Kidney glomerular epithelial cell (primary cell): ENCODE results near the gene ZCCHC14.

Experiments
- DNase-seq: peaks from one replicate; lab custom pipeline; 2025; lab: John Stamatoyannopoulos, UW

The ZCCHC14 gene

DNA sequence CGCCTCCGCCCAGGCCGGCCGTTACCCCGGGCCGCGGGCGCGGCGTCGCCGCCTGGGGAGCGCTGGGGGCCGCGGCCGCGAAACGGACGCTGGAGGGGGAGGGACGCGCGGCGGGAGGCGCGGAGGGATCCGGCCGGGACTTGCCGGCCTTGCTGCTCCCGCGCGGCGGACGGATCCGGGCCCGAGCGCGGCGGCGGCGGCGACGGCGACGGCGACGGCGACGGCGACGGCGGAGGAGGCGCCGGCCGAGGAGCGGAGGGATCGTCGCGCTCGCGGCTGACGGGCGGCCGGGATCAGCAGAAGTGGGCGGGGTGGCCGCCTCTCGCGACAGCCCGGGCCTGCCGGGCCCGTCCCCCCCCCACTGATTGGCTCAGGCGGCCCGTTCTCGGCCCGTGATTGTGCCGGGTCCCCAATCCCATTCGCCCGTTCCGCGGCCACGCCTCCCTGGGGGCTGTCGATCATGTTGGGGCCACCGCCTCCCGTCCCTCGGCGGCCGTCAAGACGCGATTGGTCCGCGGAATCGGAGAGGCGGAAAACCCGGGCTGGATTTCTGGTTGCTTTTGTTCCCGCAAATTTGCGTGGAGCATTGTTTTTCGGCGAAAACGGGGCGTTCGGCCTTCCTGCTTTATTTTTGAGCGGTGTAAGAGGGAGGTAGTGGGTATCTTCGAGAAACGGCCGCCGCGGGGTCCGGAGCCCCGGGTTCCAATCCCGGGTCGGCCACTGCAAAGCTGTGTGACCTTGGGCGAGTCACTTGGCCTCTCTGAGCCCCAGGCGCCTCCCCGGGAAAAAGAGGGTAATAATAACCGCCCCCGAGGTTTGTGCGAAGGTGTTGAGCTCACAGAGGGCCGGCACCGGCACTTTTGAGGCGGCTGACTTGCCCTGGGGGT is at the start of gene ZCCHC14:
TSS of gene ZCCHC14 (minus strand) at position 304 of the 887 bp plus-strand sequence. CDS start 786 bp downstream, outside the sequence.
- peak; percentile 95 for DNase-seq

DNA sequence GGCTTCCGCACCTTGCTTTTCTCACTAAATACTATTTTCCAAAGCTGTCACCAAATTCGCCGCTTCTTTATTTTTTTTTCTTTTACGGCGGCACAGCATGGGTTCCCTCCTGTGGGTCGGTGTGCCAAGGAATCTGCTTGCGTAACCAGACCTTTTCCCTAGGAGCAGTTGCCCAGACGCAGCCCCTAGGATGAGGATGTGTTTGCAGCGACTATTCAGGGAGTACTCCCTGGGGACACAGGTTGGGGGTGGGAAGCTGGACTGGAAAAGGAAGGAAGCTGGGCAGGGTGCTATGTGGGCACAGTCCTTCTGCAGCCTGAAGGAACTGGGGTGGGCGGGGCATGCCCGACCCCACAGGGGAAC is 49.0 kb upstream of the ZCCHC14 start:
- no peak for DNase-seq

DNA sequence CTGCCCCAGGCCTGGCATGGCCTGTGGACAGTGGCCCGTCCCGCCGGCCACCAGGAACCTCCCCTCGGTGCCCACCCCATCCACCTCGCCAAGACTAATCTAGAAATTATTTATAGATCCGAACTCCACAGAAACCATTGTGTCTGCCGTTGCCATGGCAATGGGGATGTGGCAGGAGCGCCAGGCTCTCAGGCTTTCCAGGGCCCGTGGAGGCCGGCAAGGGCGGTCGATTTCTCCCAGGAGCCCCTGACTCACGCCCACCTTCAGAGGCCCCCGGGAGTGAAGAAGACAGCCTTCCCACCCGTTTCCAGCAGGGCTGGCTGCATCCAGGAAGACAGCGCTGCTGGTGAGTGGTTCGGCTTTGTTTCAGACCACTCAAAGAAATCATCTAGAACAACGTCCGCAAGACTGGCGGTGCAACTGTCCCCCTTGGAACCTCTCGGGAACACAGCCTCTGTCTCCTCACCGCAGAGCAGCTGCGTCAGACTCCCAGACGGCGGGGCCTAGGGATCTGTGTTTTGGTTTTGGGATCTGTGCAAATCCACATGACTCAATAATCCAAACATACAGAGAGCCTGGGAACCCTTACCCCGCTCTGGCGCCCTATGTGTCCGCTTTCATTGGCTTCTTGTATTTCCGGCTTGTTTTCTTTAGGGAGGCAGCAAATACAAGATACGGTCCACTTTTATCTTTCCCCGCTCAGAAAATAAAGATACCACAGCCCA is 48.5 kb upstream of the ZCCHC14 start:
- DNase-seq, result no peak

DNA sequence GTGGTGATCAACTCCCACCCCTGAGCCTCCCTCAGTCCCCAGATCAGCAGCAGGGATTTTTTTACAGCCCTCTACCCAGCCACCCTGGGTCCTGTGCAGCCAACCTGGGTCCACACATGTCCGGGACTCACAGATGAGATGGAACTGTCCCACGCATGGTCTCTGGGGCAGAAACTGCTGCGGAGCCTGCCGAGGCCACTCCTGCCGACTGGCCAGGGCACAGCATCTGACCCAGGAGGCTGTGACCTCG is 48.0 kb upstream of the ZCCHC14 start:
- DNase-seq, result no peak

DNA sequence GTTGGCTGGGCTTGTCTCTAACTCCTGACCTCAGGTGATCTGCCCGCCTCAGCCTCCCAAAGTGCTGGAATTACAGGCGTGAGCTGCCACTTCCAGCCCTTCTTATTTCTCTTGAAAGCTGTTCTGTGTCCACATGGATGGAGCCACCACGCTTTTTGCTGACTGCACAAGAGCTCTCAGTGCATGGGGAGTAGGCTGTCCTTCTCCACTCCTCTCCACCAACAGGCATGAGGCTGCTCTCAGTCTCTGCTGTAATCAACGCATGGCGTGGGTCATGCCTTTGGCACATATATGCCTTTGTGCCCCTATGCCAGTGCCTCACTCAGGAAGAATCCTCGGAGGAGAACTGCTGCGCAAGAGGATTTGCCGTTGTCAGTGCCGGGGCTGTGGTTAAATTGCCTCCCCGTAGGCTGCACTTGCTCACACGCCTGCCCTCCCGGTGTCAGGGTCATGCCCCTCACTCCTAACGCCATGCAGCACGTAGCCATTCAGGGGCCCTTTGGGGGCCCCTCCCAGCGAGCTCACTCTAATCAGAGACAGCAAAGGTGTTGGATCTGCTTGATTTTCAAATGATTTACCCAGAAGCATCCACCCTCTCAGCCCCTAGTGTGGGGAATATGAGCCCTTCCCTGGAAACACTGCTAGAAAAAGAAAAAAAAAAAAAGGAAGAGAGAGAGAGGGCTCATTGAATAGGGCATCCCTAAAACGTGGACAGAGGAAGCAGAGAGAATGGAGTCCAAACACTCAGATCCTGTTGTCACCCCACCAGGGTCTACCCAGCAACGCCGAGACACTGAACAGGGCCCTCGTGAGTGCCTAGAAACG is 47.5 kb upstream of the ZCCHC14 start:
- no peak for DNase-seq

DNA sequence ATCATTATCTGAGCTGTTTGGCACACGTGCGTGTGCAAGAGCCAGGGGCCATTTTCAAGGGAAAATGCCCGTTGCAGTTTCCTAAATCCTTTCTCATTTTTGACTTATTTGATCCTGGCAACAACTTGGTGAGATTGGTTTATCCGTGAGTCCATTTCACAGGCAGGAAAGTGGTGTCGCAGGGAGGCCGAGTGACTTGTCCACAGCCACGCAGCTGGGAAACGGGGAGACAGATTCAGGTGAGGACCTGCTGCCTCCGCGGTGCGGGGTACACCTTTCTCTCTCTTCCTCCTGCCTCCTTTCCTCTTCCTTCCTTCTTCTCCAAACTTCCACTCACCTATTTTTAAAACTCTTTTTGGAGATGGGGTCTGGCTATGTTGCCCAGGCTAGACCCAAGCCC is 46.3 kb upstream of the ZCCHC14 start:
- no peak for DNase-seq

DNA sequence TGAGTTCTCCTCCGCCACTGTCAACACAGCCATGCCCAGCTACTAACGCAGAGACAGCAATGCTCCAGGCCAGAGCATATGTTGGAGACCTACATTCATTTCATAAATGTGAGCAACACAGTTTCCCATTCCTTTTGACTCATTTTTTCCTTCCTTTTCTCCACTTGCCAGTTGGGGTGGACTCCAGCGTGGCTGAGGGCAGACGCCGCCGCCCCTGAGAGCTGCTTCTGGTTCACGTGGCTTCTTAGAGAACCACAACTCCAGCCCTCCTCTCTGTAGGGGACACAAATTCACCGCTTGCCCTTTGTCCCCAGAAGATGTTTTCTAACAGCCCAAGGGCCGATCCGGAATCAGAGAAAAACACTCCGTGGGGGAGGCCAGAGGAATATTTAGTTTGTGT is 45.8 kb upstream of the ZCCHC14 start:
- DNase-seq, result no peak

DNA sequence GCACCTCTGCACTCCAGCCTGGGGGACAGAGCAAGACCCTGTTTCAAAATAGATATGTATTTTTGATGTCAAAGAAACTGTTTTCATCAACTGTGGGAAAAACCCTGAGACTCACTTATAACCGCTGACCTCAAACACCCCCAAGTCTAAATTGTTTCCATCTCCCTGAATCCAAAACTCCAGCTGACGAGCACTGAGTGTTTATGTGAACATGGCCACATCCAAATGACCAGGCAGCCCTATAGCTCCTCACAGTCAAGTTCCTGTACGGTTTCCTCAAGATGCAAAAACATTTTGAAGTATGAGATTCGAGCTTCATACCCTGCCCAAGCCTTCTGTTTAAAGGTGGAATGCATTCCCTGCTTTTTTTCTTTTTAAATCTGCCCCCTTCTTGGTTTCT is 45.3 kb upstream of the ZCCHC14 start:
- no peak for DNase-seq

DNA sequence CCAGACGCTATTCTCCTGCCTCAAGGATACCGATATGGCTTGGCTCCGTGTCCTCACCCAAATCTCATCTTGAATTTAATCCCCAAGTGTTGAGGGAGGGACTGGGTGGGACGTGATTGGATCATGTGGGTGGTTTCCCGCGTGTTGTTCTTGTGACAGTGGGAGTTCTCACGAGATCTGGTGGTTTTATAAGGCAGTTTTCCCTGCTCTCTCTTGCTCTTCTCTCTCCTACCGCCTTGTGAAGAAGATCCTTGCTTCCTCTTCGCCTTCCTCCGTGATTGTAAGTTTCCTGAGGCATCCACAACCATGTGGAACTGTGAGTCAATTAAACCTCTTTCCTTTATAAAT is 43.9 kb upstream of the ZCCHC14 start:
- DNase-seq, result no peak

DNA sequence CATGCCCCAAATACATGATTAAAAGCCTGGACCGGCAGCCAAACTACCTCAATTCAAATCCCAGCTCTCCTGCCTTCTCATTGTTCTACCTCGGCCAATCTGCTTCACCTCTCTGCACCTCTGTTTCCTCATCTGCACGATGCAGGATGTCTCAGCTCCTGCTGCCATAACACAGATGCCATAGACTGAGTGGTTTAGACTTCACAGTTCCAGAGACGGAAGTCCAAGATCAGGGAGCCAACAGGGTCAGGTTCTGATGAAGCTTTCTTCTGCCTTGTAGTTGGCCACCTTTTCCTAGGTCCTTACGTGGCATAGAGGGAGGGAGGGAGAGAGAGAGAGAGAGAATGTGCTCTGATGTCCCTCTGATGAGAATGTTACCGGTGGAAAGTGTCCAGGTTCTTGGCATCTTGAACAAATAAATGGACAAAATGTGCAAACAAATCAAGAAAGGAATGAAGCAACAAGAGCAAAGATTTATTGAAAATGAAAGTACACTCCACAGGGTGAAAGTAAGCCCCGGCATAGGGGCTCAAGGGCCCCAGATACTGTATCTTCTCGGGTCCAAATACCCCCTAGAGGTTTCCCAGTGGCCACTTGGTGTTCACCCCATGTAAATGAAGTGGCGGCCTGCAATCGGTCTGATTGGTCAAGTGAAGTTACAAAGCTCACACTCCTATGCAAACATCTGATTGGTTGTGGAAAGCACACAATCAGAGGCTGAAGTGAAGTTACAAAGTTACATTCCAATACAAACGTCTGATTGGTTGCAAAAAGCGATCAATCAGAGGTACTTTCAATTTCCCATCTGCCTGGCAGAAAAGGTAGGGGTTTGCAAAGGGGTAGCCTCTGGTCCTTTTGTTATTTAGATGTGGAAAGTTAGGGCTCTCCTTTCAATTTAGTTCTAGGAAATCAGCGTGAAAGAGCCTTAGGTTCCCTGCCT is 43.3 kb upstream of the ZCCHC14 start:
- no peak for DNase-seq

DNA sequence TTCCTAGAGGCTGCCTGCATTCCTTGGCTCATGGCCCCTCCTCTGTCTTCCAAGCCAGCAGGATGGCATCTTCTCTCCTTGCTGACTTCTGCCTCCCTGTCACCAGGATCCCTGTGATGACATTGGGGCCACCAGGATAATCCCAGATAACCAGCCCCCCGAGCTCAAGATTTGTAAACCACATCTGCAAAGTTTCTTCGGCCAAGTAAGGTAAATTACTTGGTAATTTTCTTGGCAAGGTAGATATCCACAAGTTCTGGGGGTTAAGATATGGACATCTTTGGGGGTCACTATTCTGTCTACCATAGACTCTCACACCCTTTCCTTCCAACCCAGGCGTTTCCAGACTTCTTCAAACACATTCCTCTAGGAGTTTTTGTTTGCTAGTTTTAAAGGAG is 42.6 kb upstream of the ZCCHC14 start:
- DNase-seq, result no peak

DNA sequence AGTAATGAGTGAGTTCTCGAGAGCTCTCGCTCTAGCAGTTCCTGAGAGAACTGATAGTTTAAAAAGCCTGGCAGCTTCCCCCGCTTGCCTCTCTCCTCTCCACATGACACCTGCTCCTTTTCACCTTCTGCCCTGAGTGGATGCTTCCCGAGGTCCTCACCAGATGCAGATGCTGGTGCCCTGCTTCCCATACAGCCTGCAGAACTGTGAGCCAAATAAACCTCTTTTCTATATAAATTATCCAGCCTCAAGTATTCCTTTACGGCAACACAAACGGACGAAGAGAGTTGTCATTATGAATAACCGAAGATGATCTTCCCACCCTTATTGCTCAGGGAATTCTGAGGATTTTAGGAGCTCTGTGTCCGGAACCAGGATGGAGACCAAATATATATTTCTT is 41.9 kb upstream of the ZCCHC14 start:
- no peak for DNase-seq

DNA sequence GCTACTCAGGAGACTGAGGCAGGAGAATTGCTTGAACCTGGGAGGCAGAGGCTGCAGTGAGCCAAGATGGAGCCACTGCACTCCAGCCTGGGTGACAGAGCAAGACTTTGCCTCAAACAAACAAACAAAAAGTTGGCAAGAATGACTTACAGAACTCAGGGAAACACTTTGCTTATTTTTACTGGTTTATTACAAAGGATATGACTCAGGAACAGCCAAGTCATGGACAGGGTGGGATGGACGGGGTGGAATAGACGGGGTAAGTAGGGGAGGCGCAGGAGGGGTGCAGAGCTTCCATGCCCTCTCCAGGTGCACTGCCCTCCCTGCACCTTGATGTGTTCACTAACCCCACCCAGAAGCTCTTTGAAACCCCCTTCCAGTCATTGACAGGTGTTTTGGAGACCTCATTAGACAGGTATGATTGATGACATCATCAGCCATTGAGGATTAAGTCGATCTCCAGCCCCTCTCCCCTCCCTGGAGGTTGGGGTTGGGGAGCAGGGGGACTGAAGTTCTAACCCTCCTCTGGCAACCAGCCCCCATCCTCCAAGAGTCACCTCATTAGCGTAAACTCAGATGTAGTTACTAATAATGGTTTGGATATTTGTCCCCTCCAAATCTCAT is 41.3 kb upstream of the ZCCHC14 start:
- no peak for DNase-seq

DNA sequence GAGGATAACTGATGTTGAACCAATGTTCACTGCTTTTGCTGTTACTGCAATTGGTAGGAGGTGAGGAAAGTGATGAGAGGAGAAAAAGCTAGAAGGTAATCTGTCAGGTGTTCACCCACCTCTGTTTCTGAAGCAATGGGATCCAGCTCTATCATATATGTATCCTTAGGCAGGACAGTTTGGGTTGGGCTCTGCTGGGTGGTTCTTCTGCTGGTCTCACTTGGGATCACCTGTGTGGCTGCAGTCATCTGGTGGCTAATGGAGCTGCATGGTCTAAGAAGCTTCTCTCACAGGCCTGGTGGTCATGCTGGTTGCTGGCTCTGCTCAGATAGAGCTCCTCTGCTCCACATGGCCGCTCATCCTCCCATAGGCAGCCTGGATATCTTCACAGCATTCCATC is 40.2 kb upstream of the ZCCHC14 start:
- DNase-seq, result no peak

DNA sequence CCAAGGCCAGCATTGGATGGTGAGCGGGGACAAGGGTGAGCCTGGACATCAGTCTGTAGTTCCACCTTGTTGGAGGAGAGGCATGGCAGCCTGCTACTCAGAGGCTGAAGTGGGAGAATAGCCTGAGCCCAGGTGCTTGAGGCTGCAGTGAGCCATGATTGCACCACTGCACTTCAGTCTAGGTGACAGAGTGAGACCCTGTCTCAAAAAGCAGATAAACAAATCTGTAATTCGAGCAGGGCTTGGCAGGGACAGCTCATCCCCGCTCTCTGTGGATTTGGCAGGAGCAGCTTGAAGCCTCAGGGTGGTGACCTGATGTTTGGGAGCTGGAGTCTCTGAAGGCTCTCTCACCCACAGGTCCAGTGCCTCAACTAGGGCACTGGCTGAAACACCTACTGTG is 38.6 kb upstream of the ZCCHC14 start:
- no peak for DNase-seq

DNA sequence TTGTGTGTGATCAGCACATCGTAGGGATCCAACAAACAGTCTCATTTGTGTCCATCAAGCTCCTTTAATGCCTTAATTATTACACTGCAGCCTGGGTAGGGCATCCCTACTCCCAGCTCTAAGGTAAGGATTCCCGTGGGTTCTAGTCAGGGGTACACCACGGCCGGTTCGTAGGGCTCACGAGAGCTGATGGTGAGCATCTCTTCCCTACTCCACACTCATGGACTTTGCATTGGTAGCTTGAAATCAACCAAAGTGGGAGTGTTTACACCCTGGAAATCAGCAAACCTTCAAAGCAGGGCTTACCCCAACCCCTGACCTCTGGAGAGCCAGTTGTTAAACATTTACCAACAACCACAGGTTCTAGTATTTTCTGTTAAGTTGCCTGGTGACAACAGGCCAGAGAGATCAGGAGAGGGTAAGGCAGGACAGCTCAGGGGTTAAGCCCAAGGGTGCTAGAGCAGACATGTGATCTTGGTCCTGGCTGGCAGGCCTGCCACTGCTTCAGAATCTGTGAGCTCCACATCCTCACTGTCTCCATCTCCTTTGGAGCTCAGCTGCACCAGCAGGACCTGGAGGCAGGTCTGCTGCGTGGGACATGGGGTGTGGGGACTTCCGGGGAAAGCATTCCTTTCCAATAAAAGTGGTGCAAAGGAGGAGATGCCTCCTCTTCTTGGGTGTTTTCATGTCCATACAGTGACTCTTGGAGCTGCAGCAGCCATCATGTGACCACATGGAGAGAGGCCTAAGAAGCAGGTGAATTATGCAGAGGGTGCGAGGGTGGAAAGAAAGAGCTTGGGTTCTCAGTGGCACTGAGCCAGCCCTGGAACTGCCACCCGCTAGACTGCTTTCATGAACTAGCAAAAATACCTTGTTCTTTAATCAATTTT is 36.1 kb upstream of the ZCCHC14 start:
- no peak for DNase-seq

DNA sequence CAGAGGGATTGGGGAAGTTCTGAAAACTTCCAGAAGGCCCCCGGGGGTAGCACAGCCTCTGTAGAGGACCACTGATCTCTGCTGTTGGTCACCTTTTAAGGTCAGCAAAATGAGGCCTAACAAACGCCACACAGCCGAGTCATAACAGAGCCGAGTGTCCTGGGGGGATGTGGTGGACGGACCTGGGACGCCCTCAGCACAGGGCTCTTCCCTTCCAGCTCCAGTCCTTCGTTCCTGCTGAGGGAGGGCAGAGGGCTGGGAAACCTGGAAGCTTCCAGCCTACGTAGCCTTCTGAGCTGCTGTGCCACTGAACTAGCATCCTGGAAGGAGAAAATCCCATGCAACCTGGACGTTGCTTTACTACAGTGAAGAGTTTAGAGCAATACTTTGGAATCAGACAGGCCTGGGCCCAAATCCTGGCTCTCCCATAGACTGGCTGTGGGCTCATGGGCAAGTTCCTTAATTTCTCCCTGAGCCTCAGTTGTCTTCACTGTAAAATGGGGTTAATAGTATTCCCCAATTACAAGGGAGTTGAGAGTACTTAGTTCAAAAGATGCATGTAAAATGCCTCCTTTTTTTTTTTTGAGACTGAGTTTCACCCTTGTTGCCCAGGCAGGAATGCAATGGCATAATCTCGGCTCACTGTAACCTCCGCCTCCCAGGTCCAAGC is 34.4 kb upstream of the ZCCHC14 start:
- DNase-seq, result no peak

DNA sequence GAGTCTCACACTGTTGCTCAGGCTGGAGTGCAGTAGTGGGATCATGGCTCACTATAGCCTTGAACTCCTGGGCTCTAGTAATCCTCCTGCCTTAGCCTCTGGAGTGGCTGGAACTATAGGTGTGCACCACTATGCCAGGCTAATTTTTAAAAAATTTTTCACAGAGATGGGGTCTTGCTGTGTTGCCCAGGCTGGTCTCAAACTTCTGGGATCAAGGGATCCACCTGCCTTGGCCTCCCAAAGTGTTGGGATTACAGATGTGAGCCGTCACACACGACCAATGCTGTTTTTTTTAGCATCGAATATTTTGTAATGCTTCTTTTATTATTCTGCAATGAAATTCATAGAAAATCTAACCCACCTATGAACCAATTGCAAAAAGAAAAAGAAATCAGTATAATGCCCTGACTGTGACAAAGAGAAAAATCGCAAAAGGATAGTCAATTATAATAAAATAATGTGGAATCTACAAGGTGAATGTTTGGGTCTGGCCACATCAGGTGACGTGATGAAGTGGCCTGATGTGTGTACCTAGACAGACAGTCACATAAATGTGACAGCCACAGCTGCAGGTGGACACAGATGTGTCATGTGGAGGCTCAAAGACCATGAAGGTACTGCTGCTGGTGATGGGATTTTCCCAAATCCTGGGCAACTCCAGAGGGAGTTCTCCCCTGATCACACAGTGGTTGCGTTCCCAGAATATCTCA is 33.6 kb upstream of the ZCCHC14 start:
- no peak for DNase-seq

DNA sequence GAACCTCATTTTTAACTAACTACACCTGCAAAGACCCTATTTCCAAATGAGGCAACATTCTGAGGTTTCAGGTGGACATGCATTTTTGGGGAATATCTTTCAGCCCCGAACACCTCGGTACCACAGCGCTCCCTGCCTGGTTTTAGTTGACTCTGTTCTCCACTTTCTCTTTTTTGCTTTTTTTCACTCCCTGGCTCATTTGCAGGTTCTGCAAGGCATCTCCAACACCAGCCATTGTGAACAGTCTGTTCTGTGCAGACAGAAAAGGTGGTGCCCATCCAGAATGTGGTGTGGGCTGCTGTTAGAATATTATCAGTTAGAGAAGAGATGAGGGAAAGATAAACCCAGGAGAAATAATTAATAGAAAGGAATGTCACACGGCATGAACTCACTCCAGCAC is 32.5 kb upstream of the ZCCHC14 start:
- no peak for DNase-seq
